ENCODE results near the gene SLC8A3. TPM values are rescaled to one million over a fixed set of nuclear protein-coding genes. Genes with fewer than 3 reads are reported as not detected.

The SLC8A3 gene
- polyA plus RNA-seq, 3 donors: 0.01 TPM; not detected in 2

- H3K4me3 ChIP-seq (replicated peaks in 1 of 3; ENCODE audit: low read depth in 2 of 3, low read length in 3 of 3): no peak overlapping the region
- Mint-ChIP-seq H3K4me3 (no peak overlapping the region), H3K36me3 (no peaks in the 10 kb centered on the region), H3K27ac (no peak overlapping the region), H3K27me3 (ENCODE audit: low read depth in 3 of 3) (peaks cover 1 to 6% (median 3%) of the 10 kb centered on the region in 3 donors), H3K4me1 (no peaks in the 10 kb centered on the region), H3K9me3 (no peaks in the 10 kb centered on the region)
- DNase-seq: no peak
- no peaks in the 10 kb centered on the region for H3K27me3 ChIP-seq (ENCODE audit: control insufficient read depth in 2 of 2, insufficient read depth in 2 of 2, low read length in 2 of 2)
- H3K27ac ChIP-seq (ENCODE audit: low read depth in 1 of 2, low read length in 2 of 2): no peak overlapping the region
- no peak overlapping the region for H3K9ac ChIP-seq (ENCODE audit: insufficient read depth, low read length, poor library complexity, severe bottlenecking)
- H3K79me2 ChIP-seq (ENCODE audit: insufficient read depth, low read length): no peaks in the 10 kb centered on the region
- H4K20me1 ChIP-seq (ENCODE audit: insufficient read depth, low read length): no peaks in the 10 kb centered on the region
- no peaks in the 10 kb centered on the region for H3K9me3 ChIP-seq (replicated peaks in 1 of 2; ENCODE audit: control insufficient read depth in 1 of 2, insufficient read depth in 1 of 2, low read length in 2 of 2)
- no peaks in the 10 kb centered on the region for H3K36me3 ChIP-seq (replicated peaks in 1 of 2; ENCODE audit: control insufficient read depth in 1 of 2, insufficient read depth in 2 of 2, low read length in 2 of 2)
- TF ChIP-seq CTCF (IDR thresholded peaks at IDR 0.05): no peak
- WGBS (ENCODE audit: insufficient coverage): 100% methylated on average over 1 of the region's 11 CpGs
- no peak overlapping the region for H3K4me2 ChIP-seq (replicated peaks; ENCODE audit: extremely low read depth, low read length, poor library complexity, severe bottlenecking)
- H2AFZ ChIP-seq (ENCODE audit: insufficient read depth, low read depth, low read length, poor library complexity, severe bottlenecking): no peak overlapping the region
- H3K4me1 ChIP-seq (ENCODE audit: control insufficient read depth in 1 of 2, insufficient read depth in 2 of 2, low read length in 2 of 2): no peaks in the 10 kb centered on the region
- intact Hi-C loops (cut with micrococcal nuclease): no loop called here
Observed at GRCh38 chr14:70064136-70064865, 124.5 kb downstream of the SLC8A3 start.

- Mint-ChIP-seq H3K36me3 (no peaks in the 10 kb centered on the region), H3K27me3 (ENCODE audit: low read depth in 3 of 3) (peaks cover 1 to 5% (median 4%) of the 10 kb centered on the region in 3 donors), H3K9me3 (no peaks in the 10 kb centered on the region), H3K4me1 (no peaks in the 10 kb centered on the region), H3K4me3 (no peak overlapping the region), H3K27ac (no peak overlapping the region)
- H3K27me3 ChIP-seq (ENCODE audit: control insufficient read depth in 2 of 2, insufficient read depth in 2 of 2, low read length in 2 of 2): no peaks in the 10 kb centered on the region
- no peak for DNase-seq
- no peak overlapping the region for H3K27ac ChIP-seq (ENCODE audit: low read depth in 1 of 2, low read length in 2 of 2)
- no peaks in the 10 kb centered on the region for H3K36me3 ChIP-seq (replicated peaks in 1 of 2; ENCODE audit: control insufficient read depth in 1 of 2, insufficient read depth in 2 of 2, low read length in 2 of 2)
- no peaks in the 10 kb centered on the region for H4K20me1 ChIP-seq (ENCODE audit: insufficient read depth, low read length)
- no peak overlapping the region for H3K9ac ChIP-seq (ENCODE audit: insufficient read depth, low read length, poor library complexity, severe bottlenecking)
- TF ChIP-seq CTCF (IDR thresholded peaks at IDR 0.05): no peak
- H3K9me3 ChIP-seq (replicated peaks in 1 of 2; ENCODE audit: control insufficient read depth in 1 of 2, insufficient read depth in 1 of 2, low read length in 2 of 2): no peaks in the 10 kb centered on the region
- WGBS (ENCODE audit: insufficient coverage): 76% methylated on average over 2 of the region's 2 CpGs
- no peak overlapping the region for H3K4me2 ChIP-seq (replicated peaks; ENCODE audit: extremely low read depth, low read length, poor library complexity, severe bottlenecking)
- H3K4me1 ChIP-seq (ENCODE audit: control insufficient read depth in 1 of 2, insufficient read depth in 2 of 2, low read length in 2 of 2): no peaks in the 10 kb centered on the region
- H2AFZ ChIP-seq (ENCODE audit: insufficient read depth, low read depth, low read length, poor library complexity, severe bottlenecking): no peak overlapping the region
- no peaks in the 10 kb centered on the region for H3K79me2 ChIP-seq (ENCODE audit: insufficient read depth, low read length)
- no peak overlapping the region for H3K4me3 ChIP-seq (replicated peaks in 1 of 3; ENCODE audit: low read depth in 2 of 3, low read length in 3 of 3)
- intact Hi-C loops (cut with micrococcal nuclease): no loop called here
Observed at GRCh38 chr14:70061108-70061507, 127.6 kb downstream of the SLC8A3 start.

Data from CD14-positive monocyte (primary cell).